Aorta (tissue), 5 donors: ENCODE data around the gene RPS17. TPM values are rescaled to one million over a fixed set of nuclear protein-coding genes. Genes with fewer than 3 reads are reported as not detected.
"Not testable (repeated sequence)": the region's sequence is repeated elsewhere in the genome, so short reads cannot be mapped to it uniquely, and the experiment has no call there.

Experiments used
- ATAC-seq: fragments of 200-7000 bp; cut with Tn5 transposase; one replicate; pipeline ENCODE4 v1.9.1; 2022; ENCODE audit warnings: moderate library complexity; ENCODE audit not compliant: low FRiP score
- DNase-seq, 2 donors: peaks; one replicate each; pipeline ENCODE4 v3.0.0-alpha.2; 2020
- H3K27ac ChIP-seq, 2 donors: one replicate each; pipeline ENCODE4 v1.5.1; 2013; ENCODE audit warnings: low read length in 2 of 2, mild to moderate bottlenecking in 2 of 2, moderate library complexity in 2 of 2, control low read depth in 1 of 2, inconsistent platforms in 1 of 2, low read depth in 1 of 2
- H3K27me3 ChIP-seq, 2 donors: one replicate each; pipeline ENCODE4 v1.6.1; 2013; ENCODE audit warnings: control low read depth in 1 of 2, low read length in 1 of 2, mild to moderate bottlenecking in 1 of 2, moderate library complexity in 1 of 2; ENCODE audit not compliant: insufficient read depth in 2 of 2, control insufficient read depth in 1 of 2
- H3K36me3 ChIP-seq, 2 donors: one replicate each; pipeline ENCODE4 v1.6.1; 2013; ENCODE audit warnings: control low read depth in 1 of 2, low read length in 1 of 2, mild to moderate bottlenecking in 1 of 2; ENCODE audit not compliant: insufficient read depth in 2 of 2, control insufficient read depth in 1 of 2
- H3K4me1 ChIP-seq, 2 donors: one replicate each; pipeline ENCODE4 v1.6.1; 2013; ENCODE audit warnings: low read length in 2 of 2, control low read depth in 1 of 2, mild to moderate bottlenecking in 1 of 2, moderate library complexity in 1 of 2; ENCODE audit not compliant: insufficient read depth in 2 of 2, control insufficient read depth in 1 of 2
- H3K4me3 ChIP-seq, 2 donors: one replicate each; pipeline ENCODE4 v1.5.1; 2013; ENCODE audit warnings: low read length in 2 of 2, control low read depth in 1 of 2, mild to moderate bottlenecking in 1 of 2
- H3K9me3 ChIP-seq: one replicate; pipeline ENCODE4 v1.6.1; 2013; ENCODE audit warnings: mild to moderate bottlenecking, low read length; ENCODE audit not compliant: control insufficient read depth
- WGBS, 2 donors: extraction: QIAGEN DNeasy Blood & Tissue Kit; methylation state at CpG; one replicate each; pipeline ENCODE4 v1.1.7; 2013; 5-methylcytosine and 5-hydroxymethylcytosine counted together
- intact Hi-C, 2 donors: fragments of 100-400 bp; cut with DNase I; formaldehyde crosslinking; loops; one replicate each; pipeline versions ENCODE4 v1.14.2 to v1.15.0; 2022
- polyA plus RNA-seq, 2 donors: library from polyadenylated mRNA; stranded (reverse); fragments of 200-250 nt; gene quantifications; one replicate each; pipeline ENCODE4 v1.2.3, GENCODE V29; 2013
- total RNA-seq, 2 donors: library from RNA; stranded (reverse); fragmentation: NEBNext Ultra II Directional; extraction: Animal tissue kit (Norgen Biotek cat#: 25700); gene quantifications; one replicate each; pipeline ENCODE4 v1.2.1, GENCODE V29; 2021
- donor health status: healthy with polysubstance abuse.
- donor health status: Bipolar disorder and iron deficiency.
- donor health status: DM: no; HTN: no; CAD: no.
- donor health status: DM: no; HTN: no; CAD: no.
- donor health status: DM: yes; HTN: yes; CAD: no.

Gene RPS17
- total and polyA plus RNA-seq, 4 donors, result 1,022 to 7,043 (median 2,607) TPM

- Histone ChIP-seq H3K36me3 (peaks cover 6% of the 10 kb centered on the region in 2 donors), H3K9me3 (no peaks in the 10 kb centered on the region), H3K4me1 (peaks cover 0 to 3% of the 10 kb centered on the region in 2 donors), H3K27ac (peak overlapping the region; percentile 34 to 71), H3K27me3 (no peaks in the 10 kb centered on the region), H3K4me3 (peak overlapping the region; percentile 64 to 69)
- 23 to 24% methylated on average over 11 of the region's 11 CpGs for WGBS, 2 donors
- intact Hi-C loops, result loop anchor here (1.0 to 10.0 kb wide), 4 partner anchors 209 to 661 kb away; partner anchors contain the start of gene RAMAC (in 1 of the 2)
- ATAC-seq (no peak), DNase-seq (peak in 1 of 2 donors; percentile 75)
Measured at GRCh38 chr15:82540984-82541431, 751 bp upstream of the RPS17 start.

- intact Hi-C loops, result loop anchor here (5.0 to 10.0 kb wide), 4 partner anchors 448 to 663 kb away; partner anchors contain the start of genes BTBD1 (in 1 of the 2) and RAMAC (in 1 of the 2)
- 1% methylated on average over 18 to 23 of the region's 23 CpGs for WGBS, 2 donors
- peaks cover 0 to 3% of the 10 kb centered on the region in 2 donors for H3K4me1 ChIP-seq
- DNase-seq, result no peak
- ATAC-seq, result peak; percentile 2
- no peaks in the 10 kb centered on the region for H3K9me3 ChIP-seq
- H3K27ac ChIP-seq, result peak overlapping the region in 1 of 2 donors; percentile 68
- peak overlapping the region; percentile 82 to 88 for H3K4me3 ChIP-seq
- H3K36me3 ChIP-seq, result peaks cover 6% of the 10 kb centered on the region in 2 donors
- H3K27me3 ChIP-seq, result no peaks in the 10 kb centered on the region
Measured at GRCh38 chr15:82539691-82540054, 584 bp downstream of the RPS17 start.

GRCh38 chr15:82538961-82539690, 1.1 kb downstream of the RPS17 start:
- intact Hi-C loops, result loop anchor here in 1 of 2 donors (10.0 kb wide), 1 partner anchor 526 kb away; the partner anchor contains the start of gene BTBD1
- no peak overlapping the region for H3K27ac ChIP-seq
- H3K27me3 ChIP-seq, result no peaks in the 10 kb centered on the region
- H3K9me3 ChIP-seq, result no peaks in the 10 kb centered on the region
- 16 to 17% methylated on average over 28 of the region's 28 CpGs for WGBS, 2 donors
- H3K36me3 ChIP-seq, result peaks cover 6% of the 10 kb centered on the region in 2 donors
- DNase-seq, result no peak
- H3K4me3 ChIP-seq, result peak overlapping the region in 1 of 2 donors; percentile 82
- H3K4me1 ChIP-seq, result peaks cover 0 to 3% of the 10 kb centered on the region in 2 donors
- no peak for ATAC-seq

- Histone ChIP-seq H3K27ac (no peak overlapping the region), H3K4me1 (peaks cover 0 to 3% of the 10 kb centered on the region in 2 donors), H3K4me3 (no peak overlapping the region), H3K36me3 (peaks cover 6% of the 10 kb centered on the region in 2 donors), H3K9me3 (no peaks in the 10 kb centered on the region), H3K27me3 (no peaks in the 10 kb centered on the region)
- ATAC-seq, result no peak
- WGBS, 2 donors, result 78 to 82% methylated on average over 4 of the region's 4 CpGs
- intact Hi-C loops, result loop anchor here in 1 of 2 donors (10.0 kb wide), 1 partner anchor 527 kb away; the partner anchor contains the start of gene BTBD1
- DNase-seq, result no peak
Measured at GRCh38 chr15:82537351-82537908, 2.8 kb downstream of the RPS17 start.

DNA sequence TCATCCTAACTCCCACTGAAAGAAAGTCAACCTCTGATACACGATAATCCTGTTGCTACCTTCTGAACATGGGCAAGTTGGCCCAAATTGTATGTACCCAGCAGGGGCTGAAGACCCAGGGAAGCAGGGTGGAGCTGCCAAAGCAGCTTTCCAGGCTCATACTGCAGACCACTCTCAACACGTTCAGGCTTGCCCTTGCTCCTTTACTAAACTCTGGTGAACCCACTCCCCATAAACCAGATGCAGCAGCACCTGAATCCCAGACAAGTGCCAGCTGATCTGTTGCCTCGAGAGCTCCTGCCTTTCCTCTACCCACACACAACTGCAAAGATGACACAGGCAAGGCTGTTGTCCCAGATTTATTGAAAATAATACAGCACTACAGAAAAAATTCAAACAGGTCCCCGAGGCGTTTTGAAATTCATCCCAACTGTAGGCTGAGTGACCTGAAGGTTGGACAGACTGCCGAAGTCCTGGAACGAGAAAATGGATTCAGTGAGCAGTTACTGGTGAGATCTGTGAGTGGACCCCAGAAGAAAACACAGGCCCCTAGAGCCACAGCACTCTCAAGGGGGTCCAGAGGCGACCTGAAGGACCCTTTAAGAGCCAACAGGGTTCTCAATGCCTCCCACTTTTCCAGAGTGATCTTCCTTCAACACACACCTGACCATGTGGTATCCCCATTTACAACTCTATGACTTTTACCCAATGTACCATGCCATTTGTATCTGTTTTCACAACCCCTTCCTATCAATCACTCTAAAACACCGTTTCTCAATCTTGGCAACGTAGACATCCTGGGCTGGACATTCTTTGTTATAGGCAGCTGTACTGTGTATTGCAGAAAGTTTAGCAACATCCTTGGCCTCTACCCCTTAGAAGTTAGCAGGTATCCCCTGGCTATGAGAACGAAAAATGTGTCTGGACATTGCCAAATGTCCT, 3.6 kb downstream of the RPS17 start:
- Histone ChIP-seq H3K36me3 (peaks cover 6% of the 10 kb centered on the region in 2 donors), H3K27ac (no peak overlapping the region), H3K27me3 (no peaks in the 10 kb centered on the region), H3K4me3 (no peak overlapping the region), H3K9me3 (no peaks in the 10 kb centered on the region), H3K4me1 (peaks cover 0 to 3% of the 10 kb centered on the region in 2 donors)
- WGBS, 2 donors, result 60 to 64% methylated on average over 11 of the region's 11 CpGs
- ATAC-seq (no peak), DNase-seq (no peak)
- intact Hi-C loops, result loop anchor here in 1 of 2 donors (10.0 kb wide), 1 partner anchor 528 kb away; the partner anchor contains the start of gene BTBD1

DNA sequence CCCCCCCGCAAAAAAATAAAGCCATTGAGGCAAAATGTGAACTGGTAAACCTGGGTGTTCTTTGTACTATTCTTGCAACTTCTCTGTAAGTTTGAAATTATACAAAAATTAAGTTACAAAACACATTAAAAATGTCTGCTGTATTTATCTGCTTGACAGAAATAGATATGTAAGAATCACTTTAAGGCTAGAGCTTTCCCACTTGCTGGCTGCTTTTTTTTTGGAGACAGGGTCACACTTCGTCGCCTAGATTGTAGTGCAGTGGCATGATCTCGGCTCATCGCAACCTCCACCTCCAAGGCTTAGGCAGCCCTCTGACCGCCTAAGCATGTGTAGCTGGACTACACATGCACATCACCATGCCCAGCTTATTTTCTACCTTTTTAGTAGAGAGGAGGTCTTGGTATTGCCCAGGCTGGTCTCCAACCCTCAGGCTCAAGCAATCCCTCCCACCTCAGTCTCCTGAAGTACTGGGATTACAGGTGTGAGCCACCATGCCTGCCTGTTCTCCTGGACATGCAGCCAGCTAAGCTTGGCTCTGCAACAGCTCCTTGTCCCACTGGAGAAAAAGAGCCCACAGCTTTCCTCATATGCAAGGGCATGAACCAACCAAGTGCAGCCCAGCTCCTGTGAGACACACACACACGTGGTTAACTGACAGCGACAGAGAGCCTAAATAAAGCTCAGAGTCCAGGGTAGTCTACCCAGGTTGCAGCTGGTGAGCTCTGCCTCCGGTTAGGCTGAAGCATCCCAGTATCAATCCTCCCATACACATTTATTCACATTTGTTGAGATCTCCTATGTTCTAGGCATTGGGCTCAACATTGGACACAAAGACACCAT, 4.5 kb downstream of the RPS17 start:
- intact Hi-C loops, result loop anchor here in 1 of 2 donors (10.0 kb wide), 1 partner anchor 529 kb away; the partner anchor contains the start of gene BTBD1
- WGBS, 2 donors, result 63 to 68% methylated on average over 9 of the region's 9 CpGs
- no peaks in the 10 kb centered on the region for H3K27me3 ChIP-seq
- no peaks in the 10 kb centered on the region for H3K9me3 ChIP-seq
- peaks cover 0 to 3% of the 10 kb centered on the region in 2 donors for H3K4me1 ChIP-seq
- H3K36me3 ChIP-seq, result peaks cover 6% of the 10 kb centered on the region in 2 donors
- H3K27ac ChIP-seq, result no peak overlapping the region
- ATAC-seq, result no peak
- no peak for DNase-seq
- H3K4me3 ChIP-seq, result no peak overlapping the region

- intact Hi-C loops, result loop anchor here in 1 of 2 donors (10.0 kb wide), 1 partner anchor 530 kb away; the partner anchor contains the start of gene BTBD1
- not testable (repeated sequence) for ATAC-seq
Measured at GRCh38 chr15:82535151-82535550, 5.1 kb downstream of the RPS17 start.

More at GRCh38 chr15:82535151-82535550, 5.1 kb downstream of the RPS17 start:
- H3K4me1 ChIP-seq, H3K27me3 ChIP-seq, H3K27ac ChIP-seq, DNase-seq, H3K9me3 ChIP-seq, H3K36me3 ChIP-seq, H3K4me3 ChIP-seq: not testable (repeated sequence)
- 92 to 94% methylated on average over 5 of the region's 5 CpGs for WGBS, 2 donors
